ENCODE data around the gene SPATA2L. TPM values are rescaled to one million over a fixed set of nuclear protein-coding genes. Genes with fewer than 3 reads are reported as not detected.
"Not testable (repeated sequence)": the region's sequence is repeated elsewhere in the genome, so short reads cannot be mapped to it uniquely, and the experiment has no call there.

Gene SPATA2L
- total and polyA plus RNA-seq, 10 donors: 4.6 to 16.9 (median 10.3) TPM

- TF ChIP-seq POLR2A (IDR thresholded peaks at IDR 0.05) (no peak), POLR2AphosphoS5 (IDR thresholded peaks at IDR 0.05) (no peak)
- TF ChIP-seq, protein P1, sequence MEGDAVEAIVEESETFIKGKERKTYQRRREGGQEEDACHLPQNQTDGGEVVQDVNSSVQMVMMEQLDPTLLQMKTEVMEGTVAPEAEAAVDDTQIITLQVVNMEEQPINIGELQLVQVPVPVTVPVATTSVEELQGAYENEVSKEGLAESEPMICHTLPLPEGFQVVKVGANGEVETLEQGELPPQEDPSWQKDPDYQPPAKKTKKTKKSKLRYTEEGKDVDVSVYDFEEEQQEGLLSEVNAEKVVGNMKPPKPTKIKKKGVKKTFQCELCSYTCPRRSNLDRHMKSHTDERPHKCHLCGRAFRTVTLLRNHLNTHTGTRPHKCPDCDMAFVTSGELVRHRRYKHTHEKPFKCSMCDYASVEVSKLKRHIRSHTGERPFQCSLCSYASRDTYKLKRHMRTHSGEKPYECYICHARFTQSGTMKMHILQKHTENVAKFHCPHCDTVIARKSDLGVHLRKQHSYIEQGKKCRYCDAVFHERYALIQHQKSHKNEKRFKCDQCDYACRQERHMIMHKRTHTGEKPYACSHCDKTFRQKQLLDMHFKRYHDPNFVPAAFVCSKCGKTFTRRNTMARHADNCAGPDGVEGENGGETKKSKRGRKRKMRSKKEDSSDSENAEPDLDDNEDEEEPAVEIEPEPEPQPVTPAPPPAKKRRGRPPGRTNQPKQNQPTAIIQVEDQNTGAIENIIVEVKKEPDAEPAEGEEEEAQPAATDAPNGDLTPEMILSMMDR (IDR thresholded peaks at IDR 0.05 in 8 of 11, conservative IDR thresholded peaks at IDR 0.05 in 3 of 11): no peak
- H3K36me3 ChIP-seq: peaks cover 0 to 83% (median 53%) of the 10 kb centered on the region in 6 donors
These were observed 9.4 kb downstream of the SPATA2L start for GRCh38 chr16:89691986-89692569.

GRCh38 chr16:89691231-89691985 lies 10.1 kb downstream of the SPATA2L start:
- WGBS, 5 donors: 93 to 97% (median 96%) methylated on average over 19 to 21 of the region's 21 CpGs
- H3K36me3 ChIP-seq: peaks cover 0 to 77% (median 53%) of the 10 kb centered on the region in 6 donors

More at GRCh38 chr16:89691986-89692569, 9.4 kb downstream of the SPATA2L start:
- intact Hi-C loops (cut with DNase I; ENCODE audit: low total_unique reads): no loop called here
- Histone ChIP-seq H3K9me3 (no peaks in the 10 kb centered on the region), H3K27me3 (replicated peaks in 1 of 7) (no peaks in the 10 kb centered on the region), H3K4me1 (peaks cover 10 to 46% (median 28%) of the 10 kb centered on the region in 6 donors), H3K4me3 (no peak overlapping the region), H3K27ac (no peak overlapping the region)
- 88 to 97% (median 94%) methylated on average over 6 to 13 of the region's 13 CpGs for WGBS, 5 donors
- DNase-seq: peak; percentile 57

DNA sequence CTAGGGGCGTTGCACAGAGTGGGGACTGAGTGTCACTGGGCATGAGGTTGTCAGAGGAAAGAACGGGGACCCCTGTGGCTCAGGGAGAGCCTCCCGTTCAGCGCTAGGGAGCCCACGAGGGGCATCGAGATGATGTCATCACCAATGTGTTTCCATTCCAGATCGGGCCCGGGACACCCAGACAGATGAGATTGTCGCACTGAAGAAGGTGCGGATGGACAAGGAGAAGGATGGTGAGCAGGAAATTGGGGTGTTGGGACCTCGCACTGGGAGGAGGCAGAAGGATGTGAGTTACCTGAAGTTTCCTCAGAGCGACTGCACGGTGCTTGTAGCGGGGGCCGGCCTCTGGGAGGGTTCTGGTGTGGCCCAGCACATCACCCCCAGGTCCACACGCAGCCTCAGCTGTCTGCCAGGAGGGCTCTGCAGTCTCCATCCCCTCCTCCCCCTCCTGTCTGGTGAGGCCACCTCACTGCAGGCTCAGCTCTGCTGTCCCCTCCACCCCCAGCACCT lies 11.1 kb downstream of the SPATA2L start:
- TF ChIP-seq, protein P1 (IDR thresholded peaks at IDR 0.05 in 8 of 11, conservative IDR thresholded peaks at IDR 0.05 in 3 of 11): no peak
- TF ChIP-seq POLR2AphosphoS5 (IDR thresholded peaks at IDR 0.05): peak in 1 of 3 donors; percentile 12
- H3K36me3 ChIP-seq: peaks cover 0 to 67% (median 51%) of the 10 kb centered on the region in 6 donors
- WGBS, 5 donors: 92 to 94% (median 93%) methylated on average over 16 of the region's 16 CpGs
- intact Hi-C loops (cut with DNase I; ENCODE audit: low total_unique reads): no loop called here
- no peaks in the 10 kb centered on the region for H3K27me3 ChIP-seq (replicated peaks in 1 of 7)
- H3K9me3 ChIP-seq: no peaks in the 10 kb centered on the region
- H3K4me3 ChIP-seq: no peak overlapping the region
- no peak overlapping the region for H3K27ac ChIP-seq
- peak; percentile 59 for DNase-seq
- peaks cover 7 to 43% (median 19%) of the 10 kb centered on the region in 6 donors for H3K4me1 ChIP-seq

More at GRCh38 chr16:89691231-89691985, 10.1 kb downstream of the SPATA2L start:
- peaks cover 9 to 43% (median 23%) of the 10 kb centered on the region in 6 donors for H3K4me1 ChIP-seq
- no peaks in the 10 kb centered on the region for H3K27me3 ChIP-seq (replicated peaks in 1 of 7)
- no peak overlapping the region for H3K27ac ChIP-seq
- TF ChIP-seq POLR2A (IDR thresholded peaks at IDR 0.05) (no peak), POLR2AphosphoS5 (IDR thresholded peaks at IDR 0.05) (peak in 1 of 3 donors; percentile 7)
- TF ChIP-seq, protein P1 (IDR thresholded peaks at IDR 0.05 in 8 of 11, conservative IDR thresholded peaks at IDR 0.05 in 3 of 11): no peak
- intact Hi-C loops (cut with DNase I; ENCODE audit: low total_unique reads): no loop called here
- no peaks in the 10 kb centered on the region for H3K9me3 ChIP-seq
- no peak overlapping the region for H3K4me3 ChIP-seq
- peak; percentile 52 for DNase-seq

GRCh38 chr16:89689621-89690020 lies 11.9 kb downstream of the SPATA2L start:
- H3K9me3 ChIP-seq; intact Hi-C loops (cut with DNase I; ENCODE audit: low total_unique reads); H3K4me3 ChIP-seq; H3K27me3 ChIP-seq (replicated peaks in 1 of 7); H3K27ac ChIP-seq; DNase-seq: not testable (repeated sequence)
- WGBS, 5 donors: 80 to 99% (median 93%) methylated on average over 4 of the region's 4 CpGs
- peaks cover 0 to 59% (median 44%) of the 10 kb centered on the region in 6 donors for H3K36me3 ChIP-seq
- peaks cover 7 to 39% (median 19%) of the 10 kb centered on the region in 6 donors for H3K4me1 ChIP-seq
